ENCODE results near the gene MND1.

The MND1 gene

GRCh38 chr4:153419673-153420278 lies 75.3 kb downstream of the MND1 start:
- no peak overlapping the region for H3K4me3 ChIP-seq (ENCODE audit: low read depth, low read length)
- DNase-seq (ENCODE audit: low read depth) = no peak

GRCh38 chr4:153420361-153420760 lies 75.9 kb downstream of the MND1 start:
- no peak for DNase-seq (ENCODE audit: low read depth)
- no peak overlapping the region for H3K4me3 ChIP-seq (ENCODE audit: low read depth, low read length)
- TF ChIP-seq, protein P1, sequence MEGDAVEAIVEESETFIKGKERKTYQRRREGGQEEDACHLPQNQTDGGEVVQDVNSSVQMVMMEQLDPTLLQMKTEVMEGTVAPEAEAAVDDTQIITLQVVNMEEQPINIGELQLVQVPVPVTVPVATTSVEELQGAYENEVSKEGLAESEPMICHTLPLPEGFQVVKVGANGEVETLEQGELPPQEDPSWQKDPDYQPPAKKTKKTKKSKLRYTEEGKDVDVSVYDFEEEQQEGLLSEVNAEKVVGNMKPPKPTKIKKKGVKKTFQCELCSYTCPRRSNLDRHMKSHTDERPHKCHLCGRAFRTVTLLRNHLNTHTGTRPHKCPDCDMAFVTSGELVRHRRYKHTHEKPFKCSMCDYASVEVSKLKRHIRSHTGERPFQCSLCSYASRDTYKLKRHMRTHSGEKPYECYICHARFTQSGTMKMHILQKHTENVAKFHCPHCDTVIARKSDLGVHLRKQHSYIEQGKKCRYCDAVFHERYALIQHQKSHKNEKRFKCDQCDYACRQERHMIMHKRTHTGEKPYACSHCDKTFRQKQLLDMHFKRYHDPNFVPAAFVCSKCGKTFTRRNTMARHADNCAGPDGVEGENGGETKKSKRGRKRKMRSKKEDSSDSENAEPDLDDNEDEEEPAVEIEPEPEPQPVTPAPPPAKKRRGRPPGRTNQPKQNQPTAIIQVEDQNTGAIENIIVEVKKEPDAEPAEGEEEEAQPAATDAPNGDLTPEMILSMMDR (IDR thresholded peaks at IDR 0.05; ENCODE audit: insufficient read depth, low read depth, low read length, missing control alignments) = no peak

More at GRCh38 chr4:153419673-153420278, 75.3 kb downstream of the MND1 start:
- TF ChIP-seq, protein P1 (IDR thresholded peaks at IDR 0.05; ENCODE audit: insufficient read depth, low read depth, low read length, missing control alignments) = no peak

GRCh38 chr4:153421941-153422340 lies 77.5 kb downstream of the MND1 start:
- H3K4me3 ChIP-seq (ENCODE audit: low read depth, low read length) = no peak overlapping the region
- DNase-seq (ENCODE audit: low read depth) = peak; percentile 64
- TF ChIP-seq, protein P1 (IDR thresholded peaks at IDR 0.05; ENCODE audit: insufficient read depth, low read depth, low read length, missing control alignments) = no peak

GRCh38 chr4:153426207-153426885 lies 81.9 kb downstream of the MND1 start:
- peak; percentile 66 for DNase-seq (ENCODE audit: low read depth)
- TF ChIP-seq, protein P1 (IDR thresholded peaks at IDR 0.05; ENCODE audit: insufficient read depth, low read depth, low read length, missing control alignments) = no peak

DNA sequence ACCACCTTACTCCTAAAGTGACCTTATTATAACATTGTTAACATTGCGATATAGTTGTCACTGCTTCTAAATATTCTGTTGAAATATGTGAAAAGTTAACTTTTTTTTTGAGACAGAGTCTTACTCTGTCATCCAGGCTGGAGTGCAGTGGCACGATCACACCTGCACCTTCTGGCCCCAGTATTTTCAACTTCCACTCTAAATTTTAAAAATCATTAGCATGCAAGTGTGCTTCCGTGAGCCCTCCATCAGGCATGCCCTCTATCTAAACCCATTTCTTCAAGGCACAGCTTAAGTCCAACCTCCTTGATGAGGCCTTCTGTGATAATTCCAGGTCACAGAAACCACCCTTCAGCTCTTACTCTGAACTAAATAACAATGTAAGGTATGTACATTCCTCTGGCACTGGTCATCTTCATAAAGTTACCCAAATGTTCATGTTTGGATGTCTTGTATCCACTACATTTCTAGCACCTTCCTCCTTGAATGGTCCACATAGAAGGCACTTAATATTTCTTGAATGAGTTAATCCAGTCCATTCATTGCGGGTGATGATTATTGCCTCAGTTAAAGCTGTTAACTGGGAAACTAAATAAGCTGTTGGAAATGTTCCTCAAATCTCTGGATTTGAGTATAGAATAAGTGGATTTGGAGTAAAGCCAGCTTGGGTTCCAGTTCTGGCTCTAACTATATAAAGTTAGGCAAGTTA lies 83.0 kb downstream of the MND1 start:
- no peak overlapping the region for H3K4me3 ChIP-seq (ENCODE audit: low read depth, low read length)
- TF ChIP-seq, protein P1 (IDR thresholded peaks at IDR 0.05; ENCODE audit: insufficient read depth, low read depth, low read length, missing control alignments) = no peak
- no peak for DNase-seq (ENCODE audit: low read depth)

More at GRCh38 chr4:153426207-153426885, 81.9 kb downstream of the MND1 start:
- H3K4me3 ChIP-seq (ENCODE audit: low read depth, low read length) = no peak overlapping the region

GRCh38 chr4:153428941-153429475 lies 84.5 kb downstream of the MND1 start:
- TF ChIP-seq, protein P1 (IDR thresholded peaks at IDR 0.05; ENCODE audit: insufficient read depth, low read depth, low read length, missing control alignments) = no peak
- H3K4me3 ChIP-seq (ENCODE audit: low read depth, low read length) = no peak overlapping the region
- no peak for DNase-seq (ENCODE audit: low read depth)

Data from GM12865 (cell line).